H1 (cell line): ENCODE results near the gene MBOAT1. TPM values are rescaled to one million over a fixed set of nuclear protein-coding genes. Genes with fewer than 3 reads are reported as not detected.

Source experiments
- CTCF ChIA-PET: fragments of 300-600 bp; sonication (Branson Sonifier 250); formaldehyde crosslinking; loops from one replicate; lab custom pipeline; 2021; ENCODE audit not compliant: partially characterized antibody; lab: Charles Lee
- POLR2A ChIA-PET: fragments of 300-600 bp; sonication (Branson Sonifier 250); formaldehyde crosslinking; loops from one replicate; lab custom pipeline; 2021; ENCODE audit warnings: inconsistent platforms; ENCODE audit not compliant: partially characterized antibody; lab: Charles Lee
- DNase-seq, 2 experiments: peaks; one replicate each; pipeline versions ENCODE4 v3.0.0 to v3.0.0-alpha.2; 2010 to 2022; ENCODE audit warnings: low spot score in 2 of 2, low read depth in 1 of 2, mixed read lengths in 1 of 2
- FAIRE-seq: peaks from 2 replicates; lab custom pipeline; 2011; peaks lifted over from hg19 to GRCh38; lab: Jason Lieb, UNC
- H2AFZ ChIP-seq: 2 replicates; pipeline ENCODE4 v1.8.1; 2012; ENCODE audit warnings: low read length, inconsistent platforms
- H2AK5ac ChIP-seq: 2 replicates; pipeline ENCODE4 v1.6.1; 2013; ENCODE audit warnings: low read depth, low read length
- H2BK120ac ChIP-seq: replicated peaks from 2 replicates; pipeline ENCODE3; 2013; ENCODE audit warnings: low read depth, low read length, inconsistent platforms
- H2BK12ac ChIP-seq: 2 replicates; pipeline ENCODE4 v1.6.1; 2013; ENCODE audit warnings: low read depth, low read length
- H2BK15ac ChIP-seq: 2 replicates; pipeline ENCODE4 v1.6.1; 2013; ENCODE audit warnings: low read length
- H2BK20ac ChIP-seq: 2 replicates; pipeline ENCODE4 v1.6.1; 2013; ENCODE audit warnings: low read length
- H2BK5ac ChIP-seq: 2 replicates; pipeline ENCODE4 v1.6.1; 2013; ENCODE audit warnings: low read depth, low read length
- H3K14ac ChIP-seq: 2 replicates; pipeline ENCODE4 v1.6.1; 2013; ENCODE audit warnings: inconsistent platforms; ENCODE audit not compliant: insufficient read length
- H3K18ac ChIP-seq: 2 replicates; pipeline ENCODE4 v1.6.1; 2013; ENCODE audit warnings: low read length; ENCODE audit errors: extremely low read depth
- H3K23ac ChIP-seq: 2 replicates; pipeline ENCODE4 v1.6.1; 2013; ENCODE audit warnings: inconsistent platforms; ENCODE audit not compliant: insufficient read length
- H3K23me2 ChIP-seq: 2 replicates; pipeline ENCODE4 v1.6.1; 2013; ENCODE audit warnings: low read depth, low read length
- H3K27ac ChIP-seq: 2 replicates; pipeline ENCODE4 v1.6.1; 2011; ENCODE audit warnings: low read depth, low read length, inconsistent platforms
- H3K27me3 ChIP-seq, 4 experiments: replicated peaks in 1 of 4; 1 replicate in 1 of 4; 2 replicates in 3 of 4; pipeline versions ENCODE4 v1.6.1 to v1.8.1; 2011 to 2013; ENCODE audit warnings: low read length in 3 of 4, mild to moderate bottlenecking in 3 of 4, inconsistent platforms in 2 of 4, mixed read lengths in 2 of 4, moderate library complexity in 1 of 4; ENCODE audit not compliant: control insufficient read depth in 3 of 4, insufficient read depth in 3 of 4; ENCODE audit errors: extremely low read depth in 1 of 4
- H3K36me3 ChIP-seq, 4 experiments: 2 replicates each; pipeline versions ENCODE4 v1.6.1 to v1.8.1; 2011 to 2013; ENCODE audit warnings: mild to moderate bottlenecking in 4 of 4, low read length in 3 of 4, moderate library complexity in 2 of 4, control low read depth in 1 of 4, inconsistent platforms in 1 of 4; ENCODE audit not compliant: insufficient read depth in 4 of 4, control insufficient read depth in 2 of 4
- H3K4ac ChIP-seq: replicated peaks from 2 replicates; pipeline ENCODE3; 2013; ENCODE audit warnings: low read length, low read depth, mixed read lengths, inconsistent platforms; ENCODE audit not compliant: insufficient read length
- H3K4me1 ChIP-seq, 4 experiments: replicated peaks in 1 of 4; 1 replicate in 1 of 4; 2 replicates in 3 of 4; pipeline versions ENCODE4 v1.6.1 to v1.8.1; 2011 to 2013; ENCODE audit warnings: low read length in 3 of 4, inconsistent platforms in 2 of 4, mixed read lengths in 1 of 4; ENCODE audit not compliant: insufficient read depth in 4 of 4, control insufficient read depth in 3 of 4
- H3K4me2 ChIP-seq, 2 experiments: 2 replicates each; pipeline versions ENCODE4 v1.6.1 to v1.8.1; 2011 to 2013; ENCODE audit warnings: low read depth in 2 of 2, low read length in 2 of 2, control low read depth in 1 of 2, inconsistent platforms in 1 of 2, mild to moderate bottlenecking in 1 of 2; ENCODE audit not compliant: insufficient read depth in 1 of 2
- H3K4me3 ChIP-seq, 4 experiments: fragments of 200-600, 300-600 bp in 1 of 4; sonication (generic), shearing (Covaris generic), sonication (Bioruptor Twin) in 1 of 4; 2 replicates each; pipeline versions ENCODE4 v1.5.1 to v1.8.1; 2011 to 2016; ENCODE audit warnings: low read length in 4 of 4, low read depth in 3 of 4, control low read depth in 2 of 4, inconsistent platforms in 2 of 4, mild to moderate bottlenecking in 2 of 4, mixed read lengths in 1 of 4, moderate library complexity in 1 of 4; ENCODE audit not compliant: insufficient read depth in 2 of 4; ENCODE audit errors: extremely low read depth in 1 of 4
- H3K56ac ChIP-seq: replicated peaks from 2 replicates; pipeline ENCODE3; 2013; ENCODE audit warnings: low read depth, mild to moderate bottlenecking, mixed read lengths, low read length, inconsistent platforms; ENCODE audit not compliant: insufficient read length
- H3K79me1 ChIP-seq: 2 replicates; pipeline ENCODE4 v1.6.1; 2013; ENCODE audit warnings: low read depth, low read length, control low read depth
- H3K79me2 ChIP-seq, 2 experiments: 2 replicates each; pipeline versions ENCODE4 v1.6.1 to v1.8.1; 2012 to 2013; ENCODE audit warnings: low read length in 2 of 2, mild to moderate bottlenecking in 2 of 2, inconsistent platforms in 1 of 2; ENCODE audit not compliant: insufficient read depth in 2 of 2, control insufficient read depth in 1 of 2
- H3K9ac ChIP-seq, 4 experiments: replicated peaks in 1 of 4; 1 replicate in 1 of 4; 2 replicates in 3 of 4; pipeline versions ENCODE4 v1.6.1 to v1.8.1; 2011 to 2013; ENCODE audit warnings: low read depth in 3 of 4, low read length in 3 of 4, control low read depth in 2 of 4, mild to moderate bottlenecking in 2 of 4, moderate library complexity in 2 of 4, inconsistent platforms in 1 of 4; ENCODE audit errors: extremely low read depth in 1 of 4
- H3K9me3 ChIP-seq, 2 experiments: 2 replicates each; pipeline versions ENCODE4 v1.6.1 to v1.8.1; 2012 to 2013; ENCODE audit warnings: mild to moderate bottlenecking in 2 of 2, moderate library complexity in 2 of 2, control low read depth in 1 of 2, inconsistent platforms in 1 of 2, low read depth in 1 of 2, low read length in 1 of 2, mixed read lengths in 1 of 2; ENCODE audit not compliant: insufficient read depth in 2 of 2
- H4K20me1 ChIP-seq, 2 experiments: replicated peaks in 1 of 2; 2 replicates each; pipeline versions ENCODE3 to v1.8.1; 2011 to 2013; ENCODE audit warnings: inconsistent platforms in 2 of 2, low read length in 2 of 2, mild to moderate bottlenecking in 1 of 2; ENCODE audit not compliant: insufficient read depth in 2 of 2, control insufficient read depth in 1 of 2
- H4K5ac ChIP-seq: 2 replicates; pipeline ENCODE4 v1.6.1; 2013; ENCODE audit warnings: low read length, low read depth, mixed read lengths, inconsistent platforms; ENCODE audit not compliant: insufficient read length
- H4K8ac ChIP-seq: 2 replicates; pipeline ENCODE4 v1.8.0; 2013; ENCODE audit warnings: mild to moderate bottlenecking, moderate library complexity, low read length, inconsistent platforms; ENCODE audit not compliant: insufficient read depth; ENCODE audit errors: extremely low read depth
- H4K91ac ChIP-seq: replicated peaks from 2 replicates; pipeline ENCODE3; 2013; ENCODE audit warnings: low read length, mixed read lengths, inconsistent platforms; ENCODE audit not compliant: insufficient read length
- CBX8 ChIP-seq: fragments of 300-800, 300-1000 bp; sonication (generic); IDR thresholded peaks from 2 replicates; pipeline ENCODE4 v1.7.1; 2016; ENCODE audit warnings: low read depth, low read length, borderline replicate concordance
- KDM4A ChIP-seq: IDR thresholded peaks from one replicate; pipeline ENCODE4 v1.7.1; 2012; ENCODE audit warnings: low read depth, mild to moderate bottlenecking, moderate library complexity, low read length, inconsistent platforms; ENCODE audit not compliant: severe bottlenecking
- PHF8 ChIP-seq: fragments of 200-600 bp; sonication (generic); conservative IDR thresholded peaks from 2 replicates; pipeline ENCODE4 v1.7.1; 2012; ENCODE audit warnings: low read depth, mild to moderate bottlenecking, inconsistent platforms, low read length, moderate library complexity
- RAD21 ChIP-seq, 2 experiments: IDR thresholded peaks in 1 of 2; conservative IDR thresholded peaks in 1 of 2; 2 replicates each; pipeline ENCODE4 v1.6.1; 2011; ENCODE audit warnings: low read depth in 2 of 2, low read length in 2 of 2, improper control_type of control experiment in 1 of 2, inconsistent platforms in 1 of 2, mild to moderate bottlenecking in 1 of 2, moderate library complexity in 1 of 2
- RXRA ChIP-seq: IDR thresholded peaks from 2 replicates; pipeline ENCODE4 v1.6.1; 2011; ENCODE audit warnings: low read depth, mild to moderate bottlenecking, low read length, moderate library complexity; ENCODE audit not compliant: insufficient read depth
- SIX5 ChIP-seq: IDR thresholded peaks from 2 replicates; pipeline ENCODE4 v1.6.1; 2011; ENCODE audit warnings: mild to moderate bottlenecking, low read depth, low read length
- SP1 ChIP-seq: IDR thresholded peaks from 2 replicates; pipeline ENCODE4 v1.6.1; 2011; ENCODE audit warnings: low read depth, low read length
- ZNF274 ChIP-seq: IDR thresholded peaks from 2 replicates; pipeline ENCODE4 v1.7.0; 2012; ENCODE audit warnings: low read length, borderline replicate concordance; ENCODE audit errors: extremely low read depth
- WGBS, 2 experiments: shearing (Covaris generic) in 1 of 2; methylation state at CpG; one replicate each; pipeline versions ENCODE4 v1.1.6 to v1.1.7; 2013 to 2015; ENCODE audit warnings: low lambda C conversion rate in 2 of 2, mixed read lengths in 2 of 2, inconsistent platforms in 1 of 2, low coverage in 1 of 2, missing lambda C conversion rate in 1 of 2; ENCODE audit not compliant: insufficient replicate concordance in 2 of 2, insufficient coverage in 1 of 2, insufficient read length in 1 of 2; ENCODE audit errors: extremely low coverage in 1 of 2, missing lambda C conversion rate in 1 of 2; 5-methylcytosine and 5-hydroxymethylcytosine counted together
- polyA plus RNA-seq, 7 experiments: library from polyadenylated mRNA; depleted of rRNA in 3 of 7; stranded (reverse) in 5 of 7; unstranded in 2 of 7; fragments of >200 nt in 5 of 7; fragments of 200-250 nt in 2 of 7; gene quantifications; 1 replicate in 5 of 7; 2 replicates in 1 of 7; 4 replicates in 1 of 7; pipeline versions ENCODE4 v1.2.1 to v1.2.3, GENCODE V29; 2011 to 2013; ENCODE audit warnings: missing spikeins in 2 of 7, mixed read lengths in 2 of 7
- total RNA-seq: library from RNA; stranded (reverse); fragmentation: NEBNext Ultra II Directional; extraction: Animal tissue kit (Norgen Biotek cat#: 25700); gene quantifications from 2 replicates; pipeline ENCODE4 v1.2.1, GENCODE V29; 2021

MBOAT1 gene
- total and polyA plus RNA-seq, 2 of the 8 experiments (the other 6 are each of a cell fraction or from before 2014, with no cell fraction given), result 4.9 to 19.5 TPM

GRCh38 chr6:20182926-20183521 is 29.2 kb downstream of the MBOAT1 start:
- H3K9ac ChIP-seq, result no peak overlapping the region
- H3K23ac ChIP-seq, result no peak overlapping the region
- no peak overlapping the region for H3K14ac ChIP-seq
- no peak overlapping the region for H3K4me3 ChIP-seq
- H2BK20ac ChIP-seq, result no peak overlapping the region
- H4K91ac ChIP-seq, result no peak overlapping the region
- H4K5ac ChIP-seq, result no peak overlapping the region
- no peaks in the 10 kb centered on the region for H3K9me3 ChIP-seq
- no peak overlapping the region for H4K8ac ChIP-seq
- no peak overlapping the region for H2AK5ac ChIP-seq
- H2BK15ac ChIP-seq, result no peak overlapping the region
- H3K27me3 ChIP-seq, result no peaks in the 10 kb centered on the region
- H3K56ac ChIP-seq, result no peak overlapping the region
- H3K4me2 ChIP-seq, result no peak overlapping the region
- WGBS, 2 experiments, result 88% methylated on average over 2 of the region's 2 CpGs; no CpG with 5 or more reads in 1 of the 2 experiments
- H3K36me3 ChIP-seq, result no peaks in the 10 kb centered on the region
- no peak overlapping the region for H2BK120ac ChIP-seq
- no peak overlapping the region for H2AFZ ChIP-seq
- no peaks in the 10 kb centered on the region for H3K4me1 ChIP-seq
- no peak overlapping the region for H3K18ac ChIP-seq
- H3K79me2 ChIP-seq, result no peaks in the 10 kb centered on the region
- H2BK12ac ChIP-seq, result no peak overlapping the region
- FAIRE-seq, result no peak
- H3K23me2 ChIP-seq, result no peaks in the 10 kb centered on the region; the same call in 1 of the 2 replicates
- H2BK5ac ChIP-seq, result no peak overlapping the region
- no peak overlapping the region for H3K4ac ChIP-seq
- TF ChIP-seq PHF8 (no peak), SP1 (no peak), CBX8 (no peak), RAD21 (IDR thresholded peaks at IDR 0.05 in 1 of 2, conservative IDR thresholded peaks at IDR 0.05 in 1 of 2; ENCODE audit: low read depth in 2 of 2, low read length in 2 of 2) (no peak), ZNF274 (no peak), SIX5 (no peak), RXRA (no peak), KDM4A (no peak)
- no peak overlapping the region for H3K27ac ChIP-seq
- ChIA-PET CTCF (interaction anchor here (2.3 kb wide), 1 partner anchor 21 kb away, joined by 5 read pairs; no protein-coding TSS in a partner anchor), POLR2A (interaction anchor here (1.0 kb wide), 1 partner anchor 9 kb away, joined by 5 read pairs; no protein-coding TSS in a partner anchor)
- H3K79me1 ChIP-seq, result no peaks in the 10 kb centered on the region; the same call in 1 of the 2 replicates
- H4K20me1 ChIP-seq, result no peaks in the 10 kb centered on the region
- DNase-seq, result no peak
